Natural killer cell (primary cell): Measurements from ENCODE around the gene KRTAP1-5. TPM values are rescaled to one million over a fixed set of nuclear protein-coding genes. Genes with fewer than 3 reads are reported as not detected.

Experiments
- ATAC-seq, 3 donors: fragments of 150-1000 bp in 2 of 3; fragments of 200-7000 bp in 1 of 3; cut with Tn5 transposase; 1 replicate in 1 of 3; 2 replicates in 2 of 3; pipeline ENCODE4 v1.10.0; 2021; ENCODE audit warnings: mild to moderate bottlenecking in 2 of 3, moderate library complexity in 2 of 3
- DNase-seq, 2 donors: peaks; one replicate each; pipeline versions ENCODE4 v3.0.0 to v3.0.0-alpha.2; 2013 to 2021; ENCODE audit warnings: mixed read lengths in 1 of 2
- H3K27ac ChIP-seq: one replicate; pipeline ENCODE4 v1.5.1; 2013; ENCODE audit warnings: mild to moderate bottlenecking, low read length
- H3K27me3 ChIP-seq: one replicate; pipeline ENCODE4 v1.6.1; 2013; ENCODE audit warnings: low read length; ENCODE audit not compliant: control insufficient read depth, insufficient read depth
- H3K36me3 ChIP-seq: one replicate; pipeline ENCODE4 v1.6.1; 2013; ENCODE audit warnings: low read length; ENCODE audit not compliant: control insufficient read depth, insufficient read depth
- H3K4me1 ChIP-seq: one replicate; pipeline ENCODE4 v1.6.1; 2013; ENCODE audit warnings: low read length; ENCODE audit not compliant: control insufficient read depth, insufficient read depth
- H3K4me3 ChIP-seq: one replicate; pipeline ENCODE4 v1.5.1; 2013; ENCODE audit warnings: low read length
- H3K9me3 ChIP-seq: one replicate; pipeline ENCODE4 v1.6.1; 2013; ENCODE audit warnings: low read length; ENCODE audit not compliant: control insufficient read depth, insufficient read depth
- H3K27ac Mint-ChIP-seq, 2 donors: one replicate each; pipeline ENCODE4 v1.8.0; 2022; ENCODE audit warnings: mild to moderate bottlenecking in 2 of 2, mixed read lengths in 2 of 2, moderate library complexity in 1 of 2
- H3K27me3 Mint-ChIP-seq, 2 donors: one replicate each; pipeline ENCODE4 v1.8.0; 2022; ENCODE audit warnings: low read depth in 2 of 2, mixed read lengths in 2 of 2
- H3K36me3 Mint-ChIP-seq: one replicate; pipeline ENCODE4 v1.8.0; 2022; ENCODE audit warnings: mixed read lengths
- H3K4me1 Mint-ChIP-seq, 2 donors: one replicate each; pipeline ENCODE4 v1.8.0; 2022; ENCODE audit warnings: mixed read lengths in 2 of 2
- H3K4me3 Mint-ChIP-seq: one replicate; pipeline ENCODE4 v1.8.0; 2022; ENCODE audit warnings: mild to moderate bottlenecking, moderate library complexity, mixed read lengths
- H3K9me3 Mint-ChIP-seq, 2 donors: one replicate each; pipeline ENCODE4 v1.8.0; 2022; ENCODE audit warnings: mixed read lengths in 2 of 2
- WGBS: methylation state at CpG from one replicate; pipeline ENCODE4 v1.1.7; 2013; ENCODE audit warnings: missing lambda C conversion rate; ENCODE audit not compliant: insufficient coverage; 5-methylcytosine and 5-hydroxymethylcytosine counted together
- intact Hi-C: fragments of 100-400 bp; cut with micrococcal nuclease; formaldehyde crosslinking; loops from one replicate; pipeline ENCODE4 v1.14.2; 2022
- total RNA-seq, 4 donors: library from RNA; stranded (reverse); fragments of 120-200 nt in 1 of 4; gene quantifications; one replicate each; pipeline versions ENCODE4 v1.2.3 to v1.2.4, GENCODE V29; 2013 to 2022
- TF ChIP-seq, protein P1 (sequence below): fragments of 200-600 bp; IDR thresholded peaks from one replicate; pipeline ENCODE4 v1.8.0; 2022; ENCODE audit warnings: antibody characterized with exemption

The KRTAP1-5 gene
- total RNA-seq, 3 donors from 2014 or later (not counting 1 experiment from before 2014, with no cell fraction given), result not detected

DNA sequence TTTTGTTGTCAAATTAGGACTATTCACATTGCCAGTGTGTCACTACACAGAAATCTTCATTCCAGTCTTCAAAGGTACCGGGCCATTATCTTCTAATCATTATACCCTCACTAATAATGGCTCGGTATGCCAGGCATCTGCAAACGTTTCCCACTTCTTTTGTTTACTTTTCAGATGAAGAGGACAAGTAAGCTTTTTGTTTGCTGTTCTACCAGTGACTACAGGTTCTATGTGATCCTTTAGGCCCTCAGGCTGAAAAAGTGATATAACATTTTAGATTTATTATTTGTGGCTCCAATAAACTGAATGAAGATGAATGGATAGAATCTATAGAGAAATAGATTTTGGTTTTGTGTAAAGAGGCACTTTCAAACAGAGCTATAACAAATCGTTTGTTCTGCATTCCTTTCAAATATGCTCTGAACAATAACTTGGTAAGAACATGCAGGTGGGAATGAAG lies 17.7 kb downstream of the KRTAP1-5 start:
- DNase-seq (no peak), ATAC-seq (no peak)
- intact Hi-C loops, result no loop called here
- Histone ChIP-seq H3K4me3 (no peak overlapping the region), H3K9me3 (no peaks in the 10 kb centered on the region), H3K27me3 (peaks cover under 1% of the 10 kb centered on the region), H3K4me1 (no peaks in the 10 kb centered on the region), H3K36me3 (no peaks in the 10 kb centered on the region), H3K27ac (no peak overlapping the region)
- Mint-ChIP-seq H3K36me3 (no peaks in the 10 kb centered on the region), H3K4me3 (no peak overlapping the region), H3K9me3 (no peaks in the 10 kb centered on the region), H3K27me3 (peaks cover 12 to 17% of the 10 kb centered on the region in 2 donors), H3K27ac (no peak overlapping the region), H3K4me1 (no peaks in the 10 kb centered on the region)
- TF ChIP-seq, protein P1, sequence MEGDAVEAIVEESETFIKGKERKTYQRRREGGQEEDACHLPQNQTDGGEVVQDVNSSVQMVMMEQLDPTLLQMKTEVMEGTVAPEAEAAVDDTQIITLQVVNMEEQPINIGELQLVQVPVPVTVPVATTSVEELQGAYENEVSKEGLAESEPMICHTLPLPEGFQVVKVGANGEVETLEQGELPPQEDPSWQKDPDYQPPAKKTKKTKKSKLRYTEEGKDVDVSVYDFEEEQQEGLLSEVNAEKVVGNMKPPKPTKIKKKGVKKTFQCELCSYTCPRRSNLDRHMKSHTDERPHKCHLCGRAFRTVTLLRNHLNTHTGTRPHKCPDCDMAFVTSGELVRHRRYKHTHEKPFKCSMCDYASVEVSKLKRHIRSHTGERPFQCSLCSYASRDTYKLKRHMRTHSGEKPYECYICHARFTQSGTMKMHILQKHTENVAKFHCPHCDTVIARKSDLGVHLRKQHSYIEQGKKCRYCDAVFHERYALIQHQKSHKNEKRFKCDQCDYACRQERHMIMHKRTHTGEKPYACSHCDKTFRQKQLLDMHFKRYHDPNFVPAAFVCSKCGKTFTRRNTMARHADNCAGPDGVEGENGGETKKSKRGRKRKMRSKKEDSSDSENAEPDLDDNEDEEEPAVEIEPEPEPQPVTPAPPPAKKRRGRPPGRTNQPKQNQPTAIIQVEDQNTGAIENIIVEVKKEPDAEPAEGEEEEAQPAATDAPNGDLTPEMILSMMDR, result no peak
- WGBS, result 77% methylated on average over 4 of the region's 4 CpGs

DNA sequence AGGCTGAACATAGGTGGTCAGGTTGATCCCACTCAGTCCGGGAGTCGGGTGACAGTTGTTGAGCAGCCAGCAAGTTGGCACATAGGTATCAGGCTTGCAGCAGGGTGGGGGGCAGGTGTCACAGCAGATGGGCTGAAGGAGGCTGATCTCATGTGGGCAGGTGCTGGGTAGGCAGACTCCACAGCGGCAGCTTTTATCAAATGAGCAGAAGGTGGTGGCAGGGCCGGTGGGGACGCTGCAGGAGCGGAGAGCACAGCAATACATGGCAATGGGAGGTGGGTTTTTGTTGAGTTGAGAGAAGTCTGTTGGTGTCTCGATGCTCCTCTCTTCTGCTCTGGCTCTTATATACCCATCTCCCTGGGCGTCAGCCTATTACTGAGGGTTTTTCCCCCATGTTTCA lies 18.2 kb downstream of the KRTAP1-5 start, which contains the start of gene KRTAP3-1:
TSS of gene KRTAP3-1 (minus strand) at position 318 of the 400 bp plus-strand sequence. CDS start at position 264, 54 bp downstream.
- H3K27ac ChIP-seq, result no peak within 1 kb of the TSS
- DNase-seq (no peak), ATAC-seq (no peak)
- no peaks in the 10 kb centered on the region for H3K4me1 Mint-ChIP-seq
- H3K27me3 ChIP-seq, result peaks cover 5% of the 10 kb centered on the region
- H3K4me1 ChIP-seq, result no peaks in the 10 kb centered on the region
- no peaks in the 10 kb centered on the region for H3K9me3 Mint-ChIP-seq
- no peaks in the 10 kb centered on the region for H3K36me3 ChIP-seq
- TF ChIP-seq, protein P1, result no peak
- H3K27ac Mint-ChIP-seq, result no peak within 1 kb of the TSS
- H3K4me3 Mint-ChIP-seq, result no peak within 1 kb of the TSS
- H3K9me3 ChIP-seq, result no peaks in the 10 kb centered on the region
- WGBS, result 93% methylated on average over 6 of the region's 8 CpGs
- no peaks in the 10 kb centered on the region for H3K36me3 Mint-ChIP-seq
- intact Hi-C loops, result no loop called here
- no peak within 1 kb of the TSS for H3K4me3 ChIP-seq
- H3K27me3 Mint-ChIP-seq, result peaks cover 12 to 19% of the 10 kb centered on the region in 2 donors

DNA sequence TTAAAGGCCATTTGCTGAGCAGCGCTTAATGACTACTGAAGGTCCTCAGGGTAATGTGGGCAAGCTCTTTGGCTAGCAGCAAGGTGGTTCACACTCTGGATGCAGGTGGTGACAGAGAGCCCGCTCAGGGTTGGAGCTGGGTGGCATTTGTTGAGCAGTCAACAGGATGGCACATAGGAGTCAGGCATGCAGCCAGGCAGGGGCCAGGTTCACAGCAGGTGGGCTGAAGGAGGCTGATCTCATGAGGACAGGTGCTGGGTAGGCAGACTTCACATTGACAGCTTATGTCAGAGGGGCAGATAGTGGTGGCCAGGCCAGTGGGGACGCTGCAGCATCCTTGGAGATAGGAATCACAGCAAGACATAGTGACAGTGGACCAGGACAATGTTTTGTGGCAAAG lies 22.6 kb downstream of the KRTAP1-5 start:
- Mint-ChIP-seq H3K4me1 (no peaks in the 10 kb centered on the region), H3K27me3 (peaks cover 2 to 14% of the 10 kb centered on the region in 2 donors), H3K27ac (no peak overlapping the region), H3K9me3 (no peaks in the 10 kb centered on the region), H3K36me3 (no peaks in the 10 kb centered on the region), H3K4me3 (no peak overlapping the region)
- ATAC-seq (no peak), DNase-seq (no peak)
- 86% methylated on average over 3 of the region's 3 CpGs for WGBS
- Histone ChIP-seq H3K9me3 (no peaks in the 10 kb centered on the region), H3K4me3 (no peak overlapping the region), H3K27me3 (peaks cover 7% of the 10 kb centered on the region), H3K27ac (no peak overlapping the region), H3K4me1 (no peaks in the 10 kb centered on the region), H3K36me3 (no peaks in the 10 kb centered on the region)
- intact Hi-C loops, result no loop called here
- TF ChIP-seq, protein P1, result no peak

DNA sequence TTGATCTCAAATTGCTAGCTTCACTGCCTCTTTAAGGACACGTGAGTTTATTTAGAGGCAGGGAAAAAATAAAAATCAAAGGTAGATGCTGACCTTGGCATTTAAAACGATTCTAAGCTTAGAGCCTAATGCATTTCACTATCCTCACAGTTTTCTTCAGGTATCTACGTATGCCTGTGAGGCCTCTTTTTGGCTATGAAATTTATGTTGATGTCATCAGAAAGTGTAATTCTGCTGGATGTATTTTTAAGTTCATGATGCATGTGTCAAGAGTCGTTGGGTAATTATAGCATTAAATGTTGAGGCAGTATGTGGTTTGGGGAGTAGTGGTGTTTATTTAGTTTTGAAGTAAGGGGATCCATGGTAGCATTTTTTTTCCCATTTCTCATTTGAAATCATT lies 23.1 kb downstream of the KRTAP1-5 start:
- Histone ChIP-seq H3K36me3 (no peaks in the 10 kb centered on the region), H3K4me3 (no peak overlapping the region), H3K27me3 (peaks cover 7% of the 10 kb centered on the region), H3K27ac (no peak overlapping the region), H3K9me3 (no peaks in the 10 kb centered on the region), H3K4me1 (no peaks in the 10 kb centered on the region)
- ATAC-seq (no peak), DNase-seq (no peak)
- H3K27ac Mint-ChIP-seq, result no peak overlapping the region
- 71% methylated on average over 3 of the region's 4 CpGs for WGBS
- H3K4me1 Mint-ChIP-seq, result no peaks in the 10 kb centered on the region
- TF ChIP-seq, protein P1, result no peak
- H3K36me3 Mint-ChIP-seq, result no peaks in the 10 kb centered on the region
- intact Hi-C loops, result no loop called here
- no peaks in the 10 kb centered on the region for H3K9me3 Mint-ChIP-seq
- H3K27me3 Mint-ChIP-seq, result peaks cover 7 to 17% of the 10 kb centered on the region in 2 donors
- no peak overlapping the region for H3K4me3 Mint-ChIP-seq
